Stromal cell of bone marrow (primary cell): Measurements from ENCODE around the gene HCAR1.
A peak's percentile ranks its signal among the peaks of the same experiment; 100 is the strongest.
"Not testable (repeated sequence)": the region's sequence is repeated elsewhere in the genome, so short reads cannot be mapped to it uniquely, and the experiment has no call there.

Source experiments
- DNase-seq: peaks from one replicate; pipeline ENCODE4 v3.0.0-alpha.2; 2012; ENCODE audit warnings: low read depth

The HCAR1 gene

GRCh38 chr12:122721057-122721545 is 9.5 kb downstream of the HCAR1 start:
- DNase-seq = no peak

GRCh38 chr12:122716658-122717057 is 14.0 kb downstream of the HCAR1 start, which contains the start of gene HCAR3:
TSS of gene HCAR3 (minus strand) at chr12:122716811. CDS start at chr12:122716737, 74 bp downstream.
- DNase-seq = not testable (repeated sequence)

DNA sequence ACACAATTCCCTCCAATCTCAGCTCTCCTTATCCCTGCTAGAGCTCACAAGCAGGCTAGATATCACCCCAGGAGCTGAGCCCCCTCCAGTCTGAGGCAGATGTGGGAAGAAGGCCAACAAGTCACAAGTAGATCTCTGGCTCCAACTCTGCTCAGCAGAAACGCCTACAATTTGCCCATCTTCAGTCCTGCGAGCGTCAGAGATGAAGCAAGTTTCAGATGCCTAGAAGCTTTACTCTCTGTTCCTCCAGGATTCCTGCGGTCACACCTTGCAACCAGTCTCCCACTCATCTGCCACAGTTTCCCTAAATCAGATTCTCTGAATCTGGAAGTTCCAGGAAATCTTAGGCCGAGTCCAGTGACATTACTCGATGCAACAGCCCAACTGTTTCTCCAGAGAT is 15.4 kb downstream of the HCAR1 start:
- DNase-seq = not testable (repeated sequence)

GRCh38 chr12:122713491-122714188 is 17.0 kb downstream of the HCAR1 start:
- not testable (repeated sequence) for DNase-seq

DNA sequence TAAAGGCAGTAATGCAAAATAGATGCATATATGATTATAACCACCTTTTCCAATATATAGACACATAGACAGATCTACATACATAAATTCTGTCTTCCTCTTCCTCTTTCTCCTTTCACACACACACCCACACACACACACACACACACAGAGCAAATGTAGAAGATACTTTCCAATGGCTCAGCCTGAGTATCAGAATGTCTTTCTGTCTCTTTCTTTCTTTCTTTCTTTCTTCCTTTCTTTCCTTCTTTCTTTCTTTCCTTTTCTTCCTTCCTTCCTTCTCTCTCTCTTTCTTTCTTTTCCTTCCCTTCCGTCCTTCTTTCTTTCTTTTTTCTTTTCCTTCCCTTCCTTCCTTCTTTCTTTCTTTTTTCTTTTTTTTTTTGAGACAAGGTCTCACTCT is 19.4 kb downstream of the HCAR1 start:
- not testable (repeated sequence) for DNase-seq

DNA sequence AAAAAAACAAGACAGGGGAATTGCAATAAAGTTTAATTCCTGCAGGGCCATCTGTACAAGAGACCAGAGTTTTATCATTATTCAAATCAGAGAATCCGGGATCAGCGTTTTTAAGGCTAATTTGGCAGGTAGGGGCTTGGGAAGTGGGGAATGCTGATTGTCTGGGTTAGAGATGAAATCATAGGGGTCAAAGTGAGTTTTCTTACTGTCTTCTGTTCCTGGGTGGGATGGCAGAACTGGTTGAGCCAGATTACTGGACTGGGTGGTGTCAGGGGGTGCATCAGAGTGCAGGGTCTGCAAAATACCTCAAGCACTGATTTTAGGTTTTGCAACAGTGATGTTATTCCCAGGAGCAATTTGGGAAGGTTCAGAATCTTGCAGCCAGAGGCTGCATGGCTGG is 20.3 kb downstream of the HCAR1 start:
- not testable (repeated sequence) for DNase-seq

- DNase-seq = not testable (repeated sequence)
Measured at GRCh38 chr12:122709287-122709686, 21.4 kb downstream of the HCAR1 start.

GRCh38 chr12:122703841-122704240 is 26.8 kb downstream of the HCAR1 start:
- DNase-seq = not testable (repeated sequence)

GRCh38 chr12:122702890-122703611 is 27.6 kb downstream of the HCAR1 start, which contains the start of gene HCAR2:
TSS of gene HCAR2 (minus strand) at chr12:122703357. CDS start at chr12:122703283, 74 bp downstream.
- not testable (repeated sequence) for DNase-seq

GRCh38 chr12:122701481-122701880 is 29.2 kb downstream of the HCAR1 start:
- not testable (repeated sequence) for DNase-seq

DNA sequence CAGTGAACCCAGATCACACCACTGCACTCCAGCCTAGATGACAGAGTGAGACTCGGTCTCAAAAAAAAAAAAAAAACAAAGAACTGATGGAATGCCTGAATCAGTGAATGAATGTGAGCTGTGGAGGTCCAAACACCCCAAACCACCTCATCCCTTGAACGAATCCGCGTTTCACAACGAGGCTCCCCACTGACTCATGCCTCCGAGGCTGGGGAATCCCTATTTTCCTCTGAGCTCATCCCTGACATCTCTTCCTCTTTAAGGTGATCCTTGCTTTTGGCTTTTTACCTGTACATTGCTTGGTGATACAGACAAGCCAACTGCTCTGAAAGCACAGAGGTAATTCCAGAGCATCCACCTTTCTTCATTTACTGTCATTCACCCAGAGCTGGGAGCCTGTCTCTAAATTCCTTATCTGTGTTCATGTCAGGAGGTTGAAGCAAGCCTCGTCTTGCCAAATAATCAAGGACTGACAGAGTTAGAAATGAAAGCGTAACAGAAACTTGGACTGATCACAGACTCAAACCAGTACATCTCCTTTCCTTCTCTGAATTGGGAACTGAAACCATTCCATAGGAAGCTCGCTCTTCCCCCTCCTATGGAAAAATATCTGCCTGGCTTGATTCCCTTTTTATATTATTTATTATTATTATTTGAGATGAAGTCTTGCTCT is 30.5 kb downstream of the HCAR1 start:
- DNase-seq = not testable (repeated sequence)

DNA sequence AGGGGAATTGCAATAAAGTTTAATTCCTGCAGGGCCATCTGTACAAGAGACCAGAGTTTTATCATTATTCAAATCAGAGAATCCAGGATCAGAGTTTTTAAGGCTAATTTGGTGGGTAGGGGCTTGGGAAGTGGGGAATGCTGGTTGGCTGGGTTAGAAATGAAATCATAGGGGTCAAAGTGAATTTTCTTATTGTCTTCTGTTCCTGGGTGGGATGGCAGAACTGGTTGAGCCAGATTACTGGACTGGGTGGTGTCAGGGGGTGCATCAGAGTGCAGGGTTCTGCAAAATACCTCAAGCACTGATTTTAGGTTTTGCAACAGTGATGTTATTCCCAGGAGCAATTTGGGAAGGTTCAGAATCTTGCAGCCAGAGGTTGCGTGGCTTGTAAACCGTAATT is 33.7 kb downstream of the HCAR1 start:
- DNase-seq = not testable (repeated sequence)

DNA sequence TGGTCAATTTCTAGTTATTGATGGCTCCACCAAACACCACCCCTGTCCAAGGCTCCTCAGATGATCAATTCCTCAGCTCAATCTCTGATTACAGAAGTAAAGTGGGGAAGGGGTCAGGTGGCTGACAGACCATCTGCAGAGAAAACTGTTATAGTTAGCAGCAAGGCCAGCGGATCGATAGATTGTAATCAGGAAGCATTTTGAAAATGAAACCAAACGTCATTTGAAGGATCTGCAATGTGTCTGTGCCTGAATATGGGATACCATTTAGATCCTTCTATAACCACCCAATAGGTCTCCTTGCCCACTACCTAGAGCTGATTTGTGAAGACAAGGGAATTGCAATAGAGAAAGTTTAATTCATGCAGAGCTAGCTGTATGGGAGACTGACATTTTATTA is 39.1 kb downstream of the HCAR1 start:
- DNase-seq = no peak

- no peak for DNase-seq
Measured at GRCh38 chr12:122688291-122688690, 42.4 kb downstream of the HCAR1 start.

DNA sequence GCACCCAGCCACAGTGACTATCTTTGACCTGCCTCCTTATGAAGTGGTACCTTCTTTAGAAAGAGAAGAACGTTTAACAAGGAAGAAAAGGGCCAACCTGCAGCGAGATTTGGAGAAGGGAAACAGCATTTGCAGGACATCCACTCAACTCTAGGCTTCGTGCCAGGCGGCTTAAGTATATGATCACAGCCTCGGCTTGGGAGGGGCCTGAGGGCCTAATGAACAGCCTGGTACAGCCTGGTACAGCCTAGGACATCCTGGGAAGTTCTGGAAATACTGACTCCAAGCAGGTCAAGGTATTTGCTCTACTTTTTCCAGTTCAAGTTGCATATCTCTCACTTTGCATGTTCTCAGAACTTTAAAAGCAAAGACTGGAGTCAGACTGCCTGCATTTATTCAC is 43.6 kb downstream of the HCAR1 start:
- no peak for DNase-seq

DNA sequence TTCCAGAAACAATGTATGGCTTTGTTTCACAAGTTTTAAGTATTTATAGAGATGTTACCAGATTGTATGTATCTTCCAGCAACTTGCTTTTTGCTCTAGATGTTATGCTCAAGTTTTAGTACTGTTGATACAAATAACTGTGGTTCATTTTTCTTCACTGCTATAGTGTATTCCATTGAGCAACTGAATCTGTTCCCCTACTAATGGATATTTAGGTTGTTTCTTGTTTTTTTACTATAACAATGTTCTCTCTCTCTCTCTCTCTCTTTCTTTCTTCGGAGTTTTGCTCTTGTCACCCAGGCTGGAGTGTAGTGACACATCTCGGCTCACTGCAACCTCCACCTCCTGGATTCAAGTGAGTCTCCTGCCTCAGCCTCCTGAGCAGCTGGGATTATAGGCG is 44.1 kb downstream of the HCAR1 start:
- no peak for DNase-seq

GRCh38 chr12:122684297-122684813 is 46.3 kb downstream of the HCAR1 start:
- DNase-seq = no peak

- peak; percentile 42 for DNase-seq
Measured at GRCh38 chr12:122681814-122682213, 48.8 kb downstream of the HCAR1 start.

GRCh38 chr12:122680989-122681388 is 49.7 kb downstream of the HCAR1 start:
- not testable (repeated sequence) for DNase-seq

- not testable (repeated sequence) for DNase-seq
Measured at GRCh38 chr12:122676781-122677180, 53.9 kb downstream of the HCAR1 start.
